HEK293T (cell line): ENCODE results near the gene DERA.

ENCODE experiments used
- CTCF ChIA-PET: fragments of 350-600 bp; formaldehyde crosslinking; extraction: SDS; loops from one replicate; lab custom pipeline; 2021; ENCODE audit warnings: antibody characterized with exemption, inconsistent platforms; lab: Yijun Ruan, JAX
- POLR2A ChIA-PET: fragments of 350-600 bp; formaldehyde crosslinking; extraction: SDS; loops from one replicate; lab custom pipeline; 2020; ENCODE audit warnings: antibody characterized with exemption, inconsistent platforms; lab: Yijun Ruan, JAX
- DNase-seq: peaks from one replicate; pipeline ENCODE4 v3.0.0; 2012; ENCODE audit warnings: mixed read lengths; ENCODE audit errors: extremely low spot score
- ARNT ChIP-seq: fragments of 450-650 bp; IDR thresholded peaks from 2 replicates; pipeline ENCODE4 v1.6.1; 2017; ENCODE audit warnings: mild to moderate bottlenecking
- BHLHE40 ChIP-seq: fragments of 450-650 bp; IDR thresholded peaks from 2 replicates; pipeline ENCODE4 v1.6.1; 2016; ENCODE audit warnings: mild to moderate bottlenecking, moderate library complexity, borderline replicate concordance
- CTBP1 ChIP-seq: fragments of 450-650 bp; IDR thresholded peaks from 2 replicates; pipeline ENCODE4 v1.6.1; 2016; ENCODE audit warnings: borderline replicate concordance
- ELF4 ChIP-seq: fragments of 450-650 bp; IDR thresholded peaks from 2 replicates; pipeline ENCODE4 v1.6.1; 2017; ENCODE audit warnings: antibody characterized with exemption
- FOXA1 ChIP-seq: fragments of 450-650 bp; IDR thresholded peaks from 2 replicates; pipeline ENCODE4 v1.6.1; 2016; ENCODE audit warnings: mild to moderate bottlenecking
- FOXK2 ChIP-seq: fragments of 450-650 bp; IDR thresholded peaks from 2 replicates; pipeline ENCODE4 v1.6.1; 2016; ENCODE audit warnings: mild to moderate bottlenecking
- FOXM1 ChIP-seq: fragments of 450-650 bp; IDR thresholded peaks from 2 replicates; pipeline ENCODE4 v1.6.1; 2017; ENCODE audit warnings: mild to moderate bottlenecking, borderline replicate concordance
- HDGF ChIP-seq: fragments of 450-650 bp; IDR thresholded peaks from 2 replicates; pipeline ENCODE4 v1.6.1; 2017; ENCODE audit warnings: antibody characterized with exemption, borderline replicate concordance
- L3MBTL2 ChIP-seq: fragments of 450-650 bp; conservative IDR thresholded peaks from 2 replicates; pipeline ENCODE4 v1.6.1; 2016; ENCODE audit warnings: mild to moderate bottlenecking
- LEF1 ChIP-seq: fragments of 450-650 bp; IDR thresholded peaks from 2 replicates; pipeline ENCODE4 v1.6.1; 2017; ENCODE audit warnings: mild to moderate bottlenecking, borderline replicate concordance
- NFRKB ChIP-seq: fragments of 450-650 bp; IDR thresholded peaks from 2 replicates; pipeline ENCODE4 v1.6.1; 2016; ENCODE audit warnings: mild to moderate bottlenecking, moderate library complexity
- PKNOX1 ChIP-seq: fragments of 450-650 bp; IDR thresholded peaks from 2 replicates; pipeline ENCODE4 v1.6.1; 2016
- SP1 ChIP-seq: fragments of 450-650 bp; IDR thresholded peaks from 2 replicates; pipeline ENCODE4 v1.6.1; 2017
- SUZ12 ChIP-seq: fragments of 450-650 bp; IDR thresholded peaks from 2 replicates; pipeline ENCODE4 v1.6.1; 2016; ENCODE audit warnings: mild to moderate bottlenecking
- TARDBP ChIP-seq: fragments of 450-650 bp; IDR thresholded peaks from 2 replicates; pipeline ENCODE4 v1.6.1; 2016
- ZNF384 ChIP-seq: fragments of 450-650 bp; IDR thresholded peaks from 2 replicates; pipeline ENCODE4 v1.6.1; 2016

The DERA gene

GRCh38 chr12:15955281-15955680 lies 44.1 kb downstream of the DERA start:
- ChIA-PET CTCF (no interaction called here), POLR2A (no interaction called here)
- no peak for TF ChIP-seq FOXK2
- no peak for TF ChIP-seq ARNT
- TF ChIP-seq BHLHE40 = no peak
- TF ChIP-seq PKNOX1 = no peak
- no peak for DNase-seq

GRCh38 chr12:15956010-15956409 lies 44.9 kb downstream of the DERA start:
- DNase-seq = no peak
- ChIA-PET CTCF (no interaction called here), POLR2A (no interaction called here)

GRCh38 chr12:15956413-15957185 lies 45.5 kb downstream of the DERA start:
- DNase-seq = no peak
- CTCF ChIA-PET = no interaction called here
- POLR2A ChIA-PET = no interaction called here
- TF ChIP-seq SP1 (no peak), L3MBTL2 (no peak), PKNOX1 (no peak), TARDBP (no peak), FOXK2 (no peak), BHLHE40 (no peak), ELF4 (no peak), NFRKB (no peak), FOXM1 (no peak), SUZ12 (no peak), LEF1 (no peak), CTBP1 (no peak), HDGF (no peak)

More at GRCh38 chr12:15956010-15956409, 44.9 kb downstream of the DERA start:
- no peak for TF ChIP-seq BHLHE40
- no peak for TF ChIP-seq FOXK2
- no peak for TF ChIP-seq HDGF
- no peak for TF ChIP-seq ELF4
- no peak for TF ChIP-seq SP1
- TF ChIP-seq L3MBTL2 = no peak
- TF ChIP-seq ZNF384 = no peak
- no peak for TF ChIP-seq TARDBP
- no peak for TF ChIP-seq FOXA1

GRCh38 chr12:15962760-15963159 lies 51.6 kb downstream of the DERA start:
- ChIA-PET CTCF (no interaction called here), POLR2A (no interaction called here)
- DNase-seq = no peak
- TF ChIP-seq FOXM1 = no peak
- TF ChIP-seq L3MBTL2 = no peak
- TF ChIP-seq HDGF = no peak
- TF ChIP-seq TARDBP = no peak
- no peak for TF ChIP-seq LEF1
- no peak for TF ChIP-seq NFRKB
- no peak for TF ChIP-seq ARNT
- TF ChIP-seq ZNF384 = no peak
- TF ChIP-seq CTBP1 = no peak

GRCh38 chr12:15963271-15963670 lies 52.1 kb downstream of the DERA start:
- CTCF ChIA-PET = no interaction called here

More at GRCh38 chr12:15963271-15963670, 52.1 kb downstream of the DERA start:
- POLR2A ChIA-PET = no interaction called here
- no peak for TF ChIP-seq L3MBTL2
- no peak for TF ChIP-seq FOXM1
- TF ChIP-seq ELF4 = no peak
- TF ChIP-seq BHLHE40 = no peak
- no peak for TF ChIP-seq HDGF
- no peak for TF ChIP-seq FOXA1
- no peak for TF ChIP-seq ARNT
- no peak for TF ChIP-seq CTBP1
- no peak for TF ChIP-seq FOXK2
- TF ChIP-seq TARDBP = no peak
- TF ChIP-seq PKNOX1 = no peak
- no peak for TF ChIP-seq SUZ12
- no peak for TF ChIP-seq ZNF384
- no peak for TF ChIP-seq LEF1
- no peak for TF ChIP-seq SP1
- TF ChIP-seq NFRKB = no peak
- DNase-seq = no peak
